ENCODE data around the gene PRR14. TPM values are rescaled to one million over a fixed set of nuclear protein-coding genes. Genes with fewer than 3 reads are reported as not detected.
"Not testable (repeated sequence)": the region's sequence is repeated elsewhere in the genome, so short reads cannot be mapped to it uniquely, and the experiment has no call there.

The PRR14 gene
- total RNA-seq, 1 experiment from 2014 or later, result 41.4 TPM

DNA sequence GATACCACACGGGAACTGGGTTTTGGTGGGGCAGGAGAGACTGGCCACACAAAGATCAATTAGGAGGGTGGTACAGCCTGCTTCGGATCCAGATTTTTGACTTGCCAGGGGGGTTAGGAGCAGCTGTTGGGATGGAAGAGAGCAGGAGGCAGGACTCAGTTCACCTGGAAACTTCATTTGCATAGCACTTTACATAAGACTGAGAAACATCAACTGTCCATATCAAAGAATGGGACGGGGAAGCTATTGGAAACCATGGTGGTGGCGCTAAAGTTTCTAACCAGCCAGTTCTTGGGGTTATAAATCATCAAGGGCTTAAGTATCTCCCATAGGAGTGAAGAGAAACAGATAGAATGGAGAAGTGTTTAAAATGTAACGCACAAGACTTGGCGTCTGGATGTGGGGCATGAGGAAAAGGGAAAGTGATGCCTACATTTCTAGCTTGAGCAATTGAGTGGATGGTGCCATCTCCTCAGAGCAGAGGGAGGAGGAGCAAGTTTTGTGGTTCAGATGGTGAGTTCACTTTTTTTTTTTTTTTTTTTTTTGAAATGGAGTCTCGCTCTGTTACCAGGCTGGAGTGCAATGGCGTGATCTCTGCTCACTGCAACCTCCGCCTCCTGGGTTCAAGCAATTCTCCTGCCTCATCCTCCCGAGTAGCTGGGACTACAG, 41.8 kb downstream of the PRR14 start:
- BruUV-seq (replicated peaks), result no TSS peak
- DNase-seq (ENCODE audit: unreplicated experiment), result no peak
- Mint-ChIP-seq H3K27ac (ENCODE audit: low read depth, unreplicated experiment) (no peak overlapping the region), H3K4me3 (ENCODE audit: unreplicated experiment) (no peak overlapping the region), H3K9me3 (ENCODE audit: unreplicated experiment) (no peaks in the 10 kb centered on the region), H3K36me3 (ENCODE audit: insufficient read depth, unreplicated experiment) (peaks cover 2% of the 10 kb centered on the region), H3K4me1 (ENCODE audit: insufficient read depth, unreplicated experiment) (peaks cover 10% of the 10 kb centered on the region), H3K27me3 (ENCODE audit: insufficient read depth, unreplicated experiment) (no peaks in the 10 kb centered on the region)
- TF ChIP-seq, protein P1, sequence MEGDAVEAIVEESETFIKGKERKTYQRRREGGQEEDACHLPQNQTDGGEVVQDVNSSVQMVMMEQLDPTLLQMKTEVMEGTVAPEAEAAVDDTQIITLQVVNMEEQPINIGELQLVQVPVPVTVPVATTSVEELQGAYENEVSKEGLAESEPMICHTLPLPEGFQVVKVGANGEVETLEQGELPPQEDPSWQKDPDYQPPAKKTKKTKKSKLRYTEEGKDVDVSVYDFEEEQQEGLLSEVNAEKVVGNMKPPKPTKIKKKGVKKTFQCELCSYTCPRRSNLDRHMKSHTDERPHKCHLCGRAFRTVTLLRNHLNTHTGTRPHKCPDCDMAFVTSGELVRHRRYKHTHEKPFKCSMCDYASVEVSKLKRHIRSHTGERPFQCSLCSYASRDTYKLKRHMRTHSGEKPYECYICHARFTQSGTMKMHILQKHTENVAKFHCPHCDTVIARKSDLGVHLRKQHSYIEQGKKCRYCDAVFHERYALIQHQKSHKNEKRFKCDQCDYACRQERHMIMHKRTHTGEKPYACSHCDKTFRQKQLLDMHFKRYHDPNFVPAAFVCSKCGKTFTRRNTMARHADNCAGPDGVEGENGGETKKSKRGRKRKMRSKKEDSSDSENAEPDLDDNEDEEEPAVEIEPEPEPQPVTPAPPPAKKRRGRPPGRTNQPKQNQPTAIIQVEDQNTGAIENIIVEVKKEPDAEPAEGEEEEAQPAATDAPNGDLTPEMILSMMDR (IDR thresholded peaks at IDR 0.05; ENCODE audit: unreplicated experiment), result no peak
- ChIA-PET CTCF (interaction anchor here (0.6 to 1.3 kb wide), 7 partner anchors 20 to 250 kb away, joined by 3 to 12 read pairs (median 3); partner anchors contain the start of genes CTF1 and FBRS), POLR2A (interaction anchor here (1.1 kb wide), 1 partner anchor 296 kb away, joined by 4 read pairs; no protein-coding TSS in a partner anchor)
- intact Hi-C loops (cut with micrococcal nuclease), result no loop called here

DNA sequence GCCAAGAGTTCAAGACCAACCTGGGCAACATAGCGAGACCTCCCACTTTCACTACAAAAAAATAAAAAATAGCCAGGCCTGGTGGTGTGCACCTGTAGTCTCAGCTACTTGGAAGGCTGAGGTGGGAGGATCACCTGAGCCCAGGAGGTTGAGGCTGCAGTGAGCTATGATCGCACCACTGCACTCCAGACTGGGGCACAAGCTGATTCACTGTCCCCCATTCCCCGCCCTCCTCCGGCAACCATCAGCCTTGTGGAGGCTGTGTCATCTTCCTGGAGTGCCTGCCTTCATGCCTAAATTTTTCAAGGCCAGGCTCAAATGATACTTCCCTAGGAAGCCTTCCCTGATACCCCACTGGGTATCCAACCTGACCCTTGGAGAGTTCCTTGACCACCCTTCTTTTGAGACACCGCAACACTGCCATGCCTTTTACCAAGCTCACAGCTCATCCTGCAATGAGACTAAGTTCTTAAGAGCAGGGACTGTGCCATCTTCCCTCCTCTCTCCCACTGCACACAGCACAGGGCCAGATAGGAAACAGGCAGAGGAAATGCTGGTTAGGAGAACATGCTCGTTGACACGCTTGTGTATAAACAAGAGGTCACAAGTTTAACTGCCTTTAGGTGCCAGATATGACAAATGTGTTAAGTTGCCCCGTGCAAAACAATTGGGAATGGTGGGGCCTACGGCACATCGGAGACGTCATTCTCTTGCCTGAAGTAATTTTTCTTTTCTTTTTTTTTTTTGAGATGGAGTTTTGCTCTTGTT, 44.4 kb downstream of the PRR14 start:
- Mint-ChIP-seq H3K27me3 (ENCODE audit: insufficient read depth, unreplicated experiment) (no peaks in the 10 kb centered on the region), H3K4me3 (ENCODE audit: unreplicated experiment) (no peak overlapping the region), H3K4me1 (ENCODE audit: insufficient read depth, unreplicated experiment) (peaks cover 17% of the 10 kb centered on the region), H3K36me3 (ENCODE audit: insufficient read depth, unreplicated experiment) (peaks cover 22% of the 10 kb centered on the region), H3K27ac (ENCODE audit: low read depth, unreplicated experiment) (no peak overlapping the region), H3K9me3 (ENCODE audit: unreplicated experiment) (no peaks in the 10 kb centered on the region)
- no peak for DNase-seq (ENCODE audit: unreplicated experiment)
- intact Hi-C loops (cut with micrococcal nuclease), result loop anchor here (1.0 to 5.0 kb wide), 3 partner anchors 22 to 202 kb away; partner anchors contain the start of gene CTF1
- no TSS peak for BruUV-seq (replicated peaks)
- POLR2A ChIA-PET, result interaction anchor here (1.2 kb wide), 1 partner anchor 159 kb away, joined by 3 read pairs; no protein-coding TSS in a partner anchor
- TF ChIP-seq, protein P1 (IDR thresholded peaks at IDR 0.05; ENCODE audit: unreplicated experiment), result no peak
- CTCF ChIA-PET, result interaction anchor here (0.5 to 2.0 kb wide), 10 partner anchors 10 to 320 kb away, joined by 3 to 14 read pairs (median 4); partner anchors contain the start of gene FBRS

DNA sequence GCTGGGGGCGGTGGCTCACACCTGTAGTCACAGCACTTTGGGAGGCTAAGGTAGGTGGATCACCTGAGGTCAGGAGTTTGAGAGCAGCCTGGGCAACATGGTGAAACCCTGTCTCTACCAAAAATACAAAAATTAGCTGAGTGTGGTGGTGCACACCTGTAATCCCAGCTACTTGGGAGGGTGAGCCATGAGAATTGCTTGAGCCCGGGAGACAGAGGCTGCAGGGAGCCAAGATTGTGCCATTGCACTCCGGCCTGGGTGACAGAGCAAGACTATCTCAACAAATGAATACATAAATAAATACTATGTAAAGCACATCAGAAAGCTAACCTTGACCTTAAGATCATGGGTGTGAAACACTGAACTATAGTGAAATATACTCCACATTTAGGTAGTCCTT, 45.9 kb downstream of the PRR14 start:
- intact Hi-C loops (cut with micrococcal nuclease), result loop anchor here (5.0 kb wide), 1 partner anchor 201 kb away; the partner anchor contains the start of gene CTF1
- H3K9me3 Mint-ChIP-seq (ENCODE audit: unreplicated experiment); H3K27ac Mint-ChIP-seq (ENCODE audit: low read depth, unreplicated experiment); H3K4me3 Mint-ChIP-seq (ENCODE audit: unreplicated experiment); H3K27me3 Mint-ChIP-seq (ENCODE audit: insufficient read depth, unreplicated experiment); DNase-seq (ENCODE audit: unreplicated experiment); BruUV-seq (replicated peaks): not testable (repeated sequence)
- ChIA-PET CTCF (interaction anchor here (0.6 to 1.4 kb wide), 6 partner anchors 15 to 280 kb away, joined by 3 to 6 read pairs (median 4); no protein-coding TSS in a partner anchor), POLR2A (interaction anchor here (0.7 to 1.8 kb wide), 14 partner anchors 8 to 162 kb away, joined by 3 to 13 read pairs (median 4); partner anchors contain the start of genes PHKG2, PRR14 and ZNF747)
- Mint-ChIP-seq H3K36me3 (ENCODE audit: insufficient read depth, unreplicated experiment) (peaks cover 35% of the 10 kb centered on the region), H3K4me1 (ENCODE audit: insufficient read depth, unreplicated experiment) (peaks cover 16% of the 10 kb centered on the region)

DNA sequence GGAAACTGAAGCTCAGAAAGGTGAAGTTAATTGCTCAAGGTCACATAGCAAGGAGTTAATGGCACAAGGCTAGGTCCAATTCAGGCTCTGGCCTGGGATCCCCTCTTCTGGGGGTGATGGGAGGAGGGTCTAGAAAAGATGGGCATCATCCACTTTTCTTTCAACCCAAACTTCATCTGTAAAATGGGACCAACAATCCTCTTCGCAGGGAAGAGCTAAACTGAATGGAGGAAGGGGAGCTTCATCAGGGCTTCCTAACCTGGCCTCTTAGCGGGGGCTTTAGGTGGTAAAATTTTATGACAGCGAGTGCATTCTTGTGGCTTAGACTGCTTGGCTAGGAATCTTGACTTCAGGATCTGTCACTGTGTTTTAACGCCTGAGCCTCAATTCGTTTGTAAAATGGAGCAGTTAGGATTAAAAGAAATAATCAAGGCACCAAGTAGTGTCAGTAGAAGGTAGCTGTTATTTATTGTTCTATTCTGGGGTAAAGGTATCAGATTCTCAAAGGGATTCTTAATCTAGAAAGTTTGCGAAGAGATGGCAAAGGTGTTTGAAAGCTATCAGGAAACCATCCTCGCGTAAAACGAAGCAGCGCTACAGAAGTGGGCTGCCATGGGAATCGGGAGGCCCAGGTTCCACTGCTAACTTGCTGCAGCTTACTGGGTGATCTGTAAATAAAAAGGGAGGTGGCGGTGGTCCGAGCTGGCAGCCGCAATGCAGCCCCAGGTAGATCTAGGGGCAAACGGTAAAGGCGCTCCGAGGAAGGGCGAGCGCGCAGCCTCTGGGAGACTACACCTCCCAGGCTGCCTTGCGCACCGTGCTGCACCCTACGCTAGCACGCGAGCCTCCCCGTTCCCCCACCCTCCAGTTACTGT, 46.7 kb downstream of the PRR14 start:
- intact Hi-C loops (cut with micrococcal nuclease), result loop anchor here (1.0 to 5.0 kb wide), 3 partner anchors 39 to 200 kb away; partner anchors contain the start of genes CTF1 and FBRS
- DNase-seq (ENCODE audit: unreplicated experiment), result no peak
- peaks cover 44% of the 10 kb centered on the region for H3K36me3 Mint-ChIP-seq (ENCODE audit: insufficient read depth, unreplicated experiment)
- H3K4me3 Mint-ChIP-seq (ENCODE audit: unreplicated experiment), result peak overlapping the region; percentile 86
- ChIA-PET POLR2A (interaction anchor here (0.7 to 1.8 kb wide), 18 partner anchors 9 to 205 kb away, joined by 3 to 13 read pairs (median 4); partner anchors contain the start of genes PHKG2, PRR14 and ZNF747), CTCF (interaction anchor here (0.6 to 1.4 kb wide), 5 partner anchors 25 to 281 kb away, joined by 3 to 6 read pairs (median 4); no protein-coding TSS in a partner anchor)
- TSS peak; percentile 68 for BruUV-seq (replicated peaks)
- H3K27ac Mint-ChIP-seq (ENCODE audit: low read depth, unreplicated experiment), result peak overlapping the region; percentile 100
- H3K27me3 Mint-ChIP-seq (ENCODE audit: insufficient read depth, unreplicated experiment), result no peaks in the 10 kb centered on the region
- TF ChIP-seq, protein P1 (IDR thresholded peaks at IDR 0.05; ENCODE audit: unreplicated experiment), result no peak
- H3K4me1 Mint-ChIP-seq (ENCODE audit: insufficient read depth, unreplicated experiment), result peaks cover 14% of the 10 kb centered on the region
- no peaks in the 10 kb centered on the region for H3K9me3 Mint-ChIP-seq (ENCODE audit: unreplicated experiment)
